A673 (cell line): Measurements from ENCODE around the gene SYNGR3.

Experiments used
- EZH2 ChIP-seq: fragments of 200-600 bp; sonication (generic); IDR thresholded peaks from 2 replicates; pipeline ENCODE4 v1.6.1; 2017; ENCODE audit warnings: borderline replicate concordance, low read depth, mild to moderate bottlenecking, mixed read lengths, antibody characterized with exemption, low read length; ENCODE audit not compliant: poor library complexity, severe bottlenecking
- TF ChIP-seq, protein P1 (sequence below): fragments of 300-800, 200-600 bp; sonication (generic); conservative IDR thresholded peaks from 2 replicates; pipeline ENCODE4 v1.5.1; 2017; ENCODE audit warnings: low read depth, mild to moderate bottlenecking, antibody characterized with exemption, low read length, moderate library complexity, mixed read lengths

DNA sequence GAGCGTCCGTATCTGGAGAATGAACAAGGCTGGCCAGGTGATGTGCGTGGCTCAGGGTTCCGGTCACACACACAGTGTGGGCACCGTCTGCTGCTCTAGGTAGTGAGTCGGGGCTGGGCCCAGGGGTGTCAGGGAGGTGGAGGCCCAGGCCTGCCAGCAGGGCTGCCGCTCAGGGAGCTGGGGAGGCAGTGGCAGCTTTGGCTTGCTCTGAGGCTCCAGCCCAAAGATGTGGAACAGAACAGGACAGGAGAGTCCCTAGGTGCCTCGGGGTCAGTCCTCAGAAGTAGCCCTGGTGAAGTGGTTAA, 13.6 kb upstream of the SYNGR3 start:
- TF ChIP-seq, protein P1, sequence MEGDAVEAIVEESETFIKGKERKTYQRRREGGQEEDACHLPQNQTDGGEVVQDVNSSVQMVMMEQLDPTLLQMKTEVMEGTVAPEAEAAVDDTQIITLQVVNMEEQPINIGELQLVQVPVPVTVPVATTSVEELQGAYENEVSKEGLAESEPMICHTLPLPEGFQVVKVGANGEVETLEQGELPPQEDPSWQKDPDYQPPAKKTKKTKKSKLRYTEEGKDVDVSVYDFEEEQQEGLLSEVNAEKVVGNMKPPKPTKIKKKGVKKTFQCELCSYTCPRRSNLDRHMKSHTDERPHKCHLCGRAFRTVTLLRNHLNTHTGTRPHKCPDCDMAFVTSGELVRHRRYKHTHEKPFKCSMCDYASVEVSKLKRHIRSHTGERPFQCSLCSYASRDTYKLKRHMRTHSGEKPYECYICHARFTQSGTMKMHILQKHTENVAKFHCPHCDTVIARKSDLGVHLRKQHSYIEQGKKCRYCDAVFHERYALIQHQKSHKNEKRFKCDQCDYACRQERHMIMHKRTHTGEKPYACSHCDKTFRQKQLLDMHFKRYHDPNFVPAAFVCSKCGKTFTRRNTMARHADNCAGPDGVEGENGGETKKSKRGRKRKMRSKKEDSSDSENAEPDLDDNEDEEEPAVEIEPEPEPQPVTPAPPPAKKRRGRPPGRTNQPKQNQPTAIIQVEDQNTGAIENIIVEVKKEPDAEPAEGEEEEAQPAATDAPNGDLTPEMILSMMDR: no peak
- no peak for TF ChIP-seq EZH2
